ENCODE measurements around the gene LAMB2. TPM values are rescaled to one million over a fixed set of nuclear protein-coding genes. Genes with fewer than 3 reads are reported as not detected.

The LAMB2 gene
- total and polyA plus RNA-seq, 10 of the 15 experiments (the other 5 are each of a cell fraction or from before 2014, with no cell fraction given): 0.13 to 3.2 (median 0.64) TPM; not detected in 3

- ChIA-PET RAD21 (ENCODE audit: unreplicated experiment) (interaction anchor here (0.6 to 1.2 kb wide), 2 partner anchors 188 to 274 kb away, joined by 3 to 4 read pairs; no protein-coding TSS in a partner anchor), SMC1A (ENCODE audit: uncharacterized antibody, unreplicated experiment) (no interaction called here), POLR2A (interaction anchor here (0.6 kb wide), 1 partner anchor 447 kb away, joined by 6 read pairs; no protein-coding TSS in a partner anchor), CTCF (no interaction called here)
- ATAC-seq: no peak
- Histone ChIP-seq H4K20me1 (ENCODE audit: control insufficient read depth, insufficient read depth) (no peaks in the 10 kb centered on the region), H2AFZ (ENCODE audit: control insufficient read depth, low read depth, low read length) (no peak overlapping the region), H3K27me3 (replicated peaks in 1 of 2; ENCODE audit: control insufficient read depth in 2 of 2, insufficient read depth in 2 of 2, low read length in 1 of 2) (no peaks in the 10 kb centered on the region), H3K4me1 (ENCODE audit: control insufficient read depth, insufficient read depth, low read length) (no peaks in the 10 kb centered on the region), H3K4me2 (ENCODE audit: control insufficient read depth, insufficient read depth) (no peak overlapping the region), H3K9me3 (replicated peaks; ENCODE audit: control insufficient read depth, insufficient read depth, low read length) (no peaks in the 10 kb centered on the region), H3K36me3 (ENCODE audit: control insufficient read depth in 2 of 2, insufficient read depth in 2 of 2, low read length in 1 of 2) (no peaks in the 10 kb centered on the region), H3K27ac (ENCODE audit: control insufficient read depth, insufficient read depth) (no peak overlapping the region), H3K79me2 (ENCODE audit: control insufficient read depth, insufficient read depth, low read length) (no peaks in the 10 kb centered on the region), H3K9ac (ENCODE audit: control insufficient read depth, insufficient read depth, low read length) (no peak overlapping the region), H3K4me3 (no peak overlapping the region)
- 61% methylated on average over 8 of the region's 8 CpGs for WGBS (ENCODE audit: insufficient coverage, insufficient replicate concordance, low lambda C conversion rate, missing lambda C conversion rate)
- BruUV-seq (replicated peaks): no TSS peak
- intact Hi-C loops (cut with micrococcal nuclease; ENCODE audit: unreplicated experiment) (no loop called here), in situ Hi-C loops (cut with MboI) (no loop called here)
- FAIRE-seq: no peak
- DNase-seq (ENCODE audit: low read depth, low spot score): no peak
- TF ChIP-seq ZBTB4 (CRISPR knock-in tag; IDR thresholded peaks at IDR 0.05): no peak
- no peak for TF ChIP-seq TCF12 (IDR thresholded peaks at IDR 0.05; ENCODE audit: low read depth, low read length)
- no peak for TF ChIP-seq SMC3 (IDR thresholded peaks at IDR 0.05; ENCODE audit: borderline replicate concordance, low read length)
- no peak for TF ChIP-seq BRCA1 (IDR thresholded peaks at IDR 0.05; ENCODE audit: low read depth, low read length)
- TF ChIP-seq EZH2 (IDR thresholded peaks at IDR 0.05; ENCODE audit: borderline replicate concordance, control insufficient read depth, low read depth, low read length): no peak
- no peak for TF ChIP-seq USF1 (IDR thresholded peaks at IDR 0.05; ENCODE audit: borderline replicate concordance, extremely low read length, insufficient read depth, low read depth, low read length)
- no peak for TF ChIP-seq MXI1 (IDR thresholded peaks at IDR 0.05; ENCODE audit: low read depth, low read length)
- TF ChIP-seq RBBP5 (conservative IDR thresholded peaks at IDR 0.05): no peak
- no peak for TF ChIP-seq NR2C2 (IDR thresholded peaks at IDR 0.05; ENCODE audit: borderline replicate concordance, control insufficient read depth, insufficient read length, low read depth)
- TF ChIP-seq HCFC1 (IDR thresholded peaks at IDR 0.05; ENCODE audit: low read length): no peak
- no peak for TF ChIP-seq ETV6 (conservative IDR thresholded peaks at IDR 0.05 in 1 of 2, IDR thresholded peaks at IDR 0.05 in 1 of 2; ENCODE audit: borderline replicate concordance in 1 of 2, low read depth in 1 of 2)
- no peak for TF ChIP-seq RB1 (IDR thresholded peaks at IDR 0.05; ENCODE audit: borderline replicate concordance)
- TF ChIP-seq TAF1 (IDR thresholded peaks at IDR 0.05; ENCODE audit: borderline replicate concordance, low read depth, low read length): no peak
- no peak for TF ChIP-seq ZNF622 (IDR thresholded peaks at IDR 0.05)
- TF ChIP-seq PAX8 (IDR thresholded peaks at IDR 0.05): no peak
- no peak for TF ChIP-seq SMAD5 (IDR thresholded peaks at IDR 0.05; ENCODE audit: low read depth)
- TF ChIP-seq KLF5 (IDR thresholded peaks at IDR 0.05; ENCODE audit: partially characterized antibody): no peak
- no peak for TF ChIP-seq ASH2L (IDR thresholded peaks at IDR 0.05; ENCODE audit: borderline replicate concordance, low read depth)
Measured at GRCh38 chr3:49175530-49175929, 42.7 kb upstream of the LAMB2 start.
